GM10847 (cell line): ENCODE data around the gene USP10.

Source experiments
- POLR2A ChIP-seq: IDR thresholded peaks from 2 replicates; pipeline ENCODE4 v1.6.1; 2011; ENCODE audit not compliant: insufficient read length; ENCODE audit errors: extremely low read depth

Gene USP10

GRCh38 chr16:84709609-84710008 is 9.8 kb downstream of the USP10 start:
- TF ChIP-seq POLR2A = no peak

- no peak for TF ChIP-seq POLR2A
These were observed 10.9 kb downstream of the USP10 start for GRCh38 chr16:84710686-84711085.

- no peak for TF ChIP-seq POLR2A
These were observed 12.4 kb downstream of the USP10 start for GRCh38 chr16:84712138-84712671.

- TF ChIP-seq POLR2A = no peak
These were observed 13.3 kb downstream of the USP10 start for GRCh38 chr16:84712801-84713775.

- TF ChIP-seq POLR2A = no peak
These were observed 14.2 kb downstream of the USP10 start for GRCh38 chr16:84714028-84714427.

GRCh38 chr16:84715424-84715823 is 15.6 kb downstream of the USP10 start:
- no peak for TF ChIP-seq POLR2A

- no peak for TF ChIP-seq POLR2A
These were observed 16.1 kb downstream of the USP10 start for GRCh38 chr16:84715854-84716253.

- TF ChIP-seq POLR2A = no peak
These were observed 16.9 kb downstream of the USP10 start for GRCh38 chr16:84716740-84717139.

- no peak for TF ChIP-seq POLR2A
These were observed 17.7 kb downstream of the USP10 start for GRCh38 chr16:84717484-84717883.

GRCh38 chr16:84720177-84720579 is 20.4 kb downstream of the USP10 start:
- TF ChIP-seq POLR2A = no peak

GRCh38 chr16:84722068-84722467 is 22.3 kb downstream of the USP10 start:
- no peak for TF ChIP-seq POLR2A

GRCh38 chr16:84723906-84724305 is 24.1 kb downstream of the USP10 start:
- TF ChIP-seq POLR2A = no peak

GRCh38 chr16:84724606-84725309 is 25.0 kb downstream of the USP10 start:
- TF ChIP-seq POLR2A = no peak

- TF ChIP-seq POLR2A = no peak
These were observed 25.8 kb downstream of the USP10 start for GRCh38 chr16:84725481-84726078.

- TF ChIP-seq POLR2A = no peak
These were observed 26.4 kb downstream of the USP10 start for GRCh38 chr16:84726079-84726668.

GRCh38 chr16:84726669-84727467 is 27.1 kb downstream of the USP10 start:
- no peak for TF ChIP-seq POLR2A
